H1 (cell line): ENCODE measurements around the gene TTC9. TPM values are rescaled to one million over a fixed set of nuclear protein-coding genes. Genes with fewer than 3 reads are reported as not detected.

ENCODE experiments used
- CTCF ChIA-PET: fragments of 300-600 bp; sonication (Branson Sonifier 250); formaldehyde crosslinking; loops from one replicate; lab custom pipeline; 2021; ENCODE audit not compliant: partially characterized antibody; lab: Charles Lee
- POLR2A ChIA-PET: fragments of 300-600 bp; sonication (Branson Sonifier 250); formaldehyde crosslinking; loops from one replicate; lab custom pipeline; 2021; ENCODE audit warnings: inconsistent platforms; ENCODE audit not compliant: partially characterized antibody; lab: Charles Lee
- DNase-seq, 2 experiments: peaks; one replicate each; pipeline versions ENCODE4 v3.0.0 to v3.0.0-alpha.2; 2010 to 2022; ENCODE audit warnings: low spot score in 2 of 2, low read depth in 1 of 2, mixed read lengths in 1 of 2
- FAIRE-seq: peaks from 2 replicates; lab custom pipeline; 2011; peaks lifted over from hg19 to GRCh38; lab: Jason Lieb, UNC
- H2AFZ ChIP-seq: 2 replicates; pipeline ENCODE4 v1.8.1; 2012; ENCODE audit warnings: low read length, inconsistent platforms
- H2AK5ac ChIP-seq: 2 replicates; pipeline ENCODE4 v1.6.1; 2013; ENCODE audit warnings: low read depth, low read length
- H2BK120ac ChIP-seq: replicated peaks from 2 replicates; pipeline ENCODE3; 2013; ENCODE audit warnings: low read depth, low read length, inconsistent platforms
- H2BK12ac ChIP-seq: 2 replicates; pipeline ENCODE4 v1.6.1; 2013; ENCODE audit warnings: low read depth, low read length
- H2BK15ac ChIP-seq: 2 replicates; pipeline ENCODE4 v1.6.1; 2013; ENCODE audit warnings: low read length
- H2BK20ac ChIP-seq: 2 replicates; pipeline ENCODE4 v1.6.1; 2013; ENCODE audit warnings: low read length
- H2BK5ac ChIP-seq: 2 replicates; pipeline ENCODE4 v1.6.1; 2013; ENCODE audit warnings: low read depth, low read length
- H3K14ac ChIP-seq: 2 replicates; pipeline ENCODE4 v1.6.1; 2013; ENCODE audit warnings: inconsistent platforms; ENCODE audit not compliant: insufficient read length
- H3K18ac ChIP-seq: 2 replicates; pipeline ENCODE4 v1.6.1; 2013; ENCODE audit warnings: low read length; ENCODE audit errors: extremely low read depth
- H3K23ac ChIP-seq: 2 replicates; pipeline ENCODE4 v1.6.1; 2013; ENCODE audit warnings: inconsistent platforms; ENCODE audit not compliant: insufficient read length
- H3K23me2 ChIP-seq: 2 replicates; pipeline ENCODE4 v1.6.1; 2013; ENCODE audit warnings: low read depth, low read length
- H3K27ac ChIP-seq: 2 replicates; pipeline ENCODE4 v1.6.1; 2011; ENCODE audit warnings: low read depth, low read length, inconsistent platforms
- H3K27me3 ChIP-seq, 4 experiments: replicated peaks in 1 of 4; 1 replicate in 1 of 4; 2 replicates in 3 of 4; pipeline versions ENCODE4 v1.6.1 to v1.8.1; 2011 to 2013; ENCODE audit warnings: low read length in 3 of 4, mild to moderate bottlenecking in 3 of 4, inconsistent platforms in 2 of 4, mixed read lengths in 2 of 4, moderate library complexity in 1 of 4; ENCODE audit not compliant: control insufficient read depth in 3 of 4, insufficient read depth in 3 of 4; ENCODE audit errors: extremely low read depth in 1 of 4
- H3K36me3 ChIP-seq, 4 experiments: 2 replicates each; pipeline versions ENCODE4 v1.6.1 to v1.8.1; 2011 to 2013; ENCODE audit warnings: mild to moderate bottlenecking in 4 of 4, low read length in 3 of 4, moderate library complexity in 2 of 4, control low read depth in 1 of 4, inconsistent platforms in 1 of 4; ENCODE audit not compliant: insufficient read depth in 4 of 4, control insufficient read depth in 2 of 4
- H3K4ac ChIP-seq: replicated peaks from 2 replicates; pipeline ENCODE3; 2013; ENCODE audit warnings: low read length, low read depth, mixed read lengths, inconsistent platforms; ENCODE audit not compliant: insufficient read length
- H3K4me1 ChIP-seq, 4 experiments: replicated peaks in 1 of 4; 1 replicate in 1 of 4; 2 replicates in 3 of 4; pipeline versions ENCODE4 v1.6.1 to v1.8.1; 2011 to 2013; ENCODE audit warnings: low read length in 3 of 4, inconsistent platforms in 2 of 4, mixed read lengths in 1 of 4; ENCODE audit not compliant: insufficient read depth in 4 of 4, control insufficient read depth in 3 of 4
- H3K4me2 ChIP-seq, 2 experiments: 2 replicates each; pipeline versions ENCODE4 v1.6.1 to v1.8.1; 2011 to 2013; ENCODE audit warnings: low read depth in 2 of 2, low read length in 2 of 2, control low read depth in 1 of 2, inconsistent platforms in 1 of 2, mild to moderate bottlenecking in 1 of 2; ENCODE audit not compliant: insufficient read depth in 1 of 2
- H3K4me3 ChIP-seq, 4 experiments: fragments of 200-600, 300-600 bp in 1 of 4; sonication (generic), shearing (Covaris generic), sonication (Bioruptor Twin) in 1 of 4; 2 replicates each; pipeline versions ENCODE4 v1.5.1 to v1.8.1; 2011 to 2016; ENCODE audit warnings: low read length in 4 of 4, low read depth in 3 of 4, control low read depth in 2 of 4, inconsistent platforms in 2 of 4, mild to moderate bottlenecking in 2 of 4, mixed read lengths in 1 of 4, moderate library complexity in 1 of 4; ENCODE audit not compliant: insufficient read depth in 2 of 4; ENCODE audit errors: extremely low read depth in 1 of 4
- H3K56ac ChIP-seq: replicated peaks from 2 replicates; pipeline ENCODE3; 2013; ENCODE audit warnings: low read depth, mild to moderate bottlenecking, mixed read lengths, low read length, inconsistent platforms; ENCODE audit not compliant: insufficient read length
- H3K79me1 ChIP-seq: 2 replicates; pipeline ENCODE4 v1.6.1; 2013; ENCODE audit warnings: low read depth, low read length, control low read depth
- H3K79me2 ChIP-seq, 2 experiments: 2 replicates each; pipeline versions ENCODE4 v1.6.1 to v1.8.1; 2012 to 2013; ENCODE audit warnings: low read length in 2 of 2, mild to moderate bottlenecking in 2 of 2, inconsistent platforms in 1 of 2; ENCODE audit not compliant: insufficient read depth in 2 of 2, control insufficient read depth in 1 of 2
- H3K9ac ChIP-seq, 4 experiments: replicated peaks in 1 of 4; 1 replicate in 1 of 4; 2 replicates in 3 of 4; pipeline versions ENCODE4 v1.6.1 to v1.8.1; 2011 to 2013; ENCODE audit warnings: low read depth in 3 of 4, low read length in 3 of 4, control low read depth in 2 of 4, mild to moderate bottlenecking in 2 of 4, moderate library complexity in 2 of 4, inconsistent platforms in 1 of 4; ENCODE audit errors: extremely low read depth in 1 of 4
- H3K9me3 ChIP-seq, 2 experiments: 2 replicates each; pipeline versions ENCODE4 v1.6.1 to v1.8.1; 2012 to 2013; ENCODE audit warnings: mild to moderate bottlenecking in 2 of 2, moderate library complexity in 2 of 2, control low read depth in 1 of 2, inconsistent platforms in 1 of 2, low read depth in 1 of 2, low read length in 1 of 2, mixed read lengths in 1 of 2; ENCODE audit not compliant: insufficient read depth in 2 of 2
- H4K20me1 ChIP-seq, 2 experiments: replicated peaks in 1 of 2; 2 replicates each; pipeline versions ENCODE3 to v1.8.1; 2011 to 2013; ENCODE audit warnings: inconsistent platforms in 2 of 2, low read length in 2 of 2, mild to moderate bottlenecking in 1 of 2; ENCODE audit not compliant: insufficient read depth in 2 of 2, control insufficient read depth in 1 of 2
- H4K5ac ChIP-seq: 2 replicates; pipeline ENCODE4 v1.6.1; 2013; ENCODE audit warnings: low read length, low read depth, mixed read lengths, inconsistent platforms; ENCODE audit not compliant: insufficient read length
- H4K8ac ChIP-seq: 2 replicates; pipeline ENCODE4 v1.8.0; 2013; ENCODE audit warnings: mild to moderate bottlenecking, moderate library complexity, low read length, inconsistent platforms; ENCODE audit not compliant: insufficient read depth; ENCODE audit errors: extremely low read depth
- H4K91ac ChIP-seq: replicated peaks from 2 replicates; pipeline ENCODE3; 2013; ENCODE audit warnings: low read length, mixed read lengths, inconsistent platforms; ENCODE audit not compliant: insufficient read length
- KDM1A ChIP-seq: fragments of 200-600, 300-600 bp; sonication (generic); IDR thresholded peaks from 2 replicates; pipeline ENCODE4 v1.7.1; 2016; ENCODE audit warnings: mild to moderate bottlenecking, low read length, borderline replicate concordance
- RBBP5 ChIP-seq: IDR thresholded peaks from 2 replicates; pipeline ENCODE4 v1.7.1; 2012; ENCODE audit warnings: low read depth, mild to moderate bottlenecking, inconsistent platforms, low read length, moderate library complexity, borderline replicate concordance
- WGBS, 2 experiments: shearing (Covaris generic) in 1 of 2; methylation state at CpG; one replicate each; pipeline versions ENCODE4 v1.1.6 to v1.1.7; 2013 to 2015; ENCODE audit warnings: low lambda C conversion rate in 2 of 2, mixed read lengths in 2 of 2, inconsistent platforms in 1 of 2, low coverage in 1 of 2, missing lambda C conversion rate in 1 of 2; ENCODE audit not compliant: insufficient replicate concordance in 2 of 2, insufficient coverage in 1 of 2, insufficient read length in 1 of 2; ENCODE audit errors: extremely low coverage in 1 of 2, missing lambda C conversion rate in 1 of 2; 5-methylcytosine and 5-hydroxymethylcytosine counted together
- polyA plus RNA-seq, 7 experiments: library from polyadenylated mRNA; depleted of rRNA in 3 of 7; stranded (reverse) in 5 of 7; unstranded in 2 of 7; fragments of >200 nt in 5 of 7; fragments of 200-250 nt in 2 of 7; gene quantifications; 1 replicate in 5 of 7; 2 replicates in 1 of 7; 4 replicates in 1 of 7; pipeline versions ENCODE4 v1.2.1 to v1.2.3, GENCODE V29; 2011 to 2013; ENCODE audit warnings: missing spikeins in 2 of 7, mixed read lengths in 2 of 7
- total RNA-seq: library from RNA; stranded (reverse); fragmentation: NEBNext Ultra II Directional; extraction: Animal tissue kit (Norgen Biotek cat#: 25700); gene quantifications from 2 replicates; pipeline ENCODE4 v1.2.1, GENCODE V29; 2021

The TTC9 gene
- total and polyA plus RNA-seq, 2 of the 8 experiments (the other 6 are each of a cell fraction or from before 2014, with no cell fraction given) = 21.0 to 29.5 TPM

DNA sequence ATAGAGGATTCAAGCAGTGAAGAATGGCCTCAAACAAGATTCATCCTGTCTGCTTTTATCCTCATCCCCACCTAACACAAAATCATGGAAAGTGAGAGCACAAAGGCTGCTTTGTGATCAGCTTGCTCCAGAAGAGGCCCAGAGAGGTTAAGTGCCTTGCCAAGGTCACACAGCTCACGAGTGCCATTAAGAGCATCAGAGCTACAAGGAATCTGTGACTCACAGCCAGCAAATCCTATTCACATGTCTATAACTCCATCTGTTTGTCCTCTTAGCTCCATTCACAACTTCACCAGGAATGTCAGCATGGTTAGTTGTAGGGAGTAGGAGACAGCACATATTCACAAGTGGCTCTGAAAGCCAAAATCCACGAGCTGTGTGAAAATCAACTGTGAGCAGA lies 79.8 kb downstream of the TTC9 start:
- no peak for FAIRE-seq
- POLR2A ChIA-PET = interaction anchor here (3.3 kb wide), 1 partner anchor 13 kb away, joined by 21 read pairs; no protein-coding TSS in a partner anchor
- H2BK15ac ChIP-seq = no peak overlapping the region

More for the DNA sequence above, 79.8 kb downstream of the TTC9 start:
- Histone ChIP-seq H2BK20ac (no peak overlapping the region), H2BK120ac (no peak overlapping the region), H3K4me2 (no peak overlapping the region), H4K20me1 (no peaks in the 10 kb centered on the region), H3K79me1 (no peaks in the 10 kb centered on the region), H2AFZ (no peak overlapping the region), H3K9ac (no peak overlapping the region), H3K4me3 (no peak overlapping the region), H3K9me3 (no peaks in the 10 kb centered on the region), H2AK5ac (no peak overlapping the region), H4K91ac (no peak overlapping the region), H3K27me3 (no peaks in the 10 kb centered on the region), H3K27ac (no peak overlapping the region), H2BK12ac (no peak overlapping the region), H3K4ac (no peak overlapping the region), H2BK5ac (no peak overlapping the region), H3K4me1 (0 out of 7 replicates have a peak, but pooled peaks cover 0 to 2% (median 0%) of the 10 kb centered on the region in 4 experiments), H3K79me2 (no peaks in the 10 kb centered on the region), H3K56ac (no peak overlapping the region), H3K18ac (no peak overlapping the region), H4K8ac (no peak overlapping the region), H3K14ac (no peak overlapping the region), H3K36me3 (no peaks in the 10 kb centered on the region), H4K5ac (no peak overlapping the region), H3K23ac (no peak overlapping the region), H3K23me2 (no peaks in the 10 kb centered on the region)
- CTCF ChIA-PET = interaction anchor here (0.9 to 5.6 kb wide), 8 partner anchors 8 to 154 kb away, joined by 3 to 33 read pairs (median 4); no protein-coding TSS in a partner anchor
- DNase-seq = no peak
- WGBS, 2 experiments = 83% methylated on average over 2 of the region's 2 CpGs; no CpG with 5 or more reads in 1 of the 2 experiments
- peak; percentile 68; the same call in 1 of the 2 replicates for TF ChIP-seq KDM1A
- no peak for TF ChIP-seq RBBP5
